ENCODE data around the gene PHF2. TPM values are rescaled to one million over a fixed set of nuclear protein-coding genes. Genes with fewer than 3 reads are reported as not detected.

The PHF2 gene
- total RNA-seq, 2 experiments from 2014 or later: 20.6 to 23.7 TPM

- no peak overlapping the region for H3K27ac ChIP-seq (ENCODE audit: low read depth, low read length, poor library complexity, severe bottlenecking)
- H3K36me3 ChIP-seq (ENCODE audit: insufficient read depth, low read length): peaks cover 13% of the 10 kb centered on the region
- no peaks in the 10 kb centered on the region for H3K9me2 ChIP-seq (ENCODE audit: insufficient read depth, low read length)
- H3K4me2 ChIP-seq (ENCODE audit: low read length): no peak overlapping the region
- DNase-seq (ENCODE audit: low spot score): no peak
- intact Hi-C loops (cut with micrococcal nuclease; ENCODE audit: unreplicated experiment): no loop called here
- no peaks in the 10 kb centered on the region for H3K79me2 ChIP-seq (ENCODE audit: insufficient read depth, low read depth, low read length)
- no peak overlapping the region for H2AFZ ChIP-seq (ENCODE audit: low read length)
- no peak for TF ChIP-seq CTCF (conservative IDR thresholded peaks at IDR 0.05; ENCODE audit: low read length)
- no peak for TF ChIP-seq EZH2phosphoT487 (IDR thresholded peaks at IDR 0.05; ENCODE audit: borderline replicate concordance, low read depth, low read length)
- peaks cover 5% of the 10 kb centered on the region; the same call in 1 of the 2 replicates for H3K9me3 ChIP-seq (ENCODE audit: low read length)
- POLR2A ChIA-PET: interaction anchor here (0.6 kb wide), 1 partner anchor 840 kb away, joined by 3 read pairs; no protein-coding TSS in a partner anchor
- no peaks in the 10 kb centered on the region for H3K4me1 ChIP-seq (ENCODE audit: insufficient read depth, low read length, poor library complexity, severe bottlenecking)
- CTCF ChIA-PET (ENCODE audit: unreplicated experiment): no interaction called here
- no peak overlapping the region for H3K4me3 ChIP-seq (ENCODE audit: low read depth, low read length, poor library complexity, severe bottlenecking)
- BruUV-seq (replicated peaks): no TSS peak
- H4K20me1 ChIP-seq (ENCODE audit: insufficient read depth, low read length): no peaks in the 10 kb centered on the region
Measured at GRCh38 chr9:93640027-93640426, 63.6 kb downstream of the PHF2 start.

- no peak overlapping the region for H2AFZ ChIP-seq (ENCODE audit: low read length)
- no peak for TF ChIP-seq EZH2phosphoT487 (IDR thresholded peaks at IDR 0.05; ENCODE audit: borderline replicate concordance, low read depth, low read length)
- no peak for TF ChIP-seq CTCF (conservative IDR thresholded peaks at IDR 0.05; ENCODE audit: low read length)
- no peak for DNase-seq (ENCODE audit: low spot score)
Measured at GRCh38 chr9:93642961-93643360, 66.6 kb downstream of the PHF2 start.

DNA sequence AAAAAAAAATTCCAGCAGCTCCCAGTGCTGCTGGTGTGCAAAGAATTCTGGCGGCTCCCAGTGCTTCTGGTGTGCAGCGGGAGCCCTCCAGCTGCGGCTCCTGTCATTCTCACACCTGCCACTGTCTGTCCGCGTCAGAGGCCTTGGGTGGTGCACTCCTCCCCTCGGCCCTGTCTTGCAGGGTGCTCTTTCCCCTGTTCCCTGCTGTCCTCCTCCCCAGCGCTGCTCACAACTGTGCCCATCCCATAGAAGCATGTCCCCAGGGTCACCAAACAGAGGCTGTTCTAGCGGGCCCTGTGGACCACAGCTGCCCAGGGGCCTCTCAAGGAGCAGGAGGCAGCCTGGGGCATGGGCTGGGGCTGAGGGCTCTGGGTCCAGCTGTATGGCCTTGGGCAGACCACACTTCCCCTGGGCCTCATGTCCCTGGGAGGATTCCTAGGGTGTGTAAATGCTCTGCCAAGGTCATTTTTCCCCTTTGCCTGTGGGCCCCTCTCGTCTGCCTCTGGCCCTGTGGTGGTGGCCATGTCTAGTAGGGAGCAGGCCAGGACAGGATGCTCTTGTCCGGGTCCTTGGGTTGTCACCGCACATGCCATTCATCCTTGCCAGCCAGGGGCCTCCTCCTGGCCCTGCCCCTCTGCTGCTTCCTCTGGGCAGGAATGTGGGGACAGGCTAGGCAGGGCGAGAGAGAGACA lies 68.2 kb downstream of the PHF2 start:
- ChIA-PET CTCF (ENCODE audit: unreplicated experiment) (no interaction called here), POLR2A (no interaction called here)
- H3K9me2 ChIP-seq (ENCODE audit: insufficient read depth, low read length): no peaks in the 10 kb centered on the region
- TF ChIP-seq EZH2phosphoT487 (IDR thresholded peaks at IDR 0.05; ENCODE audit: borderline replicate concordance, low read depth, low read length) (no peak), CTCF (conservative IDR thresholded peaks at IDR 0.05; ENCODE audit: low read length) (no peak)
- no peak for DNase-seq (ENCODE audit: low spot score)
- no peaks in the 10 kb centered on the region for H3K9me3 ChIP-seq (ENCODE audit: low read length)
- BruUV-seq (replicated peaks): no TSS peak
- H3K27ac ChIP-seq (ENCODE audit: low read depth, low read length, poor library complexity, severe bottlenecking): no peak overlapping the region
- no peak overlapping the region for H3K4me3 ChIP-seq (ENCODE audit: low read depth, low read length, poor library complexity, severe bottlenecking)
- H4K20me1 ChIP-seq (ENCODE audit: insufficient read depth, low read length): no peaks in the 10 kb centered on the region
- peaks cover 3% of the 10 kb centered on the region for H3K36me3 ChIP-seq (ENCODE audit: insufficient read depth, low read length)
- no peaks in the 10 kb centered on the region for H3K79me2 ChIP-seq (ENCODE audit: insufficient read depth, low read depth, low read length)
- no peak overlapping the region for H3K4me2 ChIP-seq (ENCODE audit: low read length)
- no peak overlapping the region for H2AFZ ChIP-seq (ENCODE audit: low read length)
- intact Hi-C loops (cut with micrococcal nuclease; ENCODE audit: unreplicated experiment): no loop called here
- no peaks in the 10 kb centered on the region for H3K4me1 ChIP-seq (ENCODE audit: insufficient read depth, low read length, poor library complexity, severe bottlenecking)

More at GRCh38 chr9:93642961-93643360, 66.6 kb downstream of the PHF2 start:
- no peaks in the 10 kb centered on the region for H4K20me1 ChIP-seq (ENCODE audit: insufficient read depth, low read length)
- H3K4me2 ChIP-seq (ENCODE audit: low read length): no peak overlapping the region
- H3K79me2 ChIP-seq (ENCODE audit: insufficient read depth, low read depth, low read length): no peaks in the 10 kb centered on the region
- ChIA-PET CTCF (ENCODE audit: unreplicated experiment) (no interaction called here), POLR2A (no interaction called here)
- BruUV-seq (replicated peaks): no TSS peak
- H3K27ac ChIP-seq (ENCODE audit: low read depth, low read length, poor library complexity, severe bottlenecking): no peak overlapping the region
- no peaks in the 10 kb centered on the region for H3K4me1 ChIP-seq (ENCODE audit: insufficient read depth, low read length, poor library complexity, severe bottlenecking)
- intact Hi-C loops (cut with micrococcal nuclease; ENCODE audit: unreplicated experiment): no loop called here
- H3K9me3 ChIP-seq (ENCODE audit: low read length): no peaks in the 10 kb centered on the region; the same call in 1 of the 2 replicates
- H3K36me3 ChIP-seq (ENCODE audit: insufficient read depth, low read length): peaks cover 5% of the 10 kb centered on the region; the same call in 1 of the 2 replicates
- H3K4me3 ChIP-seq (ENCODE audit: low read depth, low read length, poor library complexity, severe bottlenecking): no peak overlapping the region
- H3K9me2 ChIP-seq (ENCODE audit: insufficient read depth, low read length): no peaks in the 10 kb centered on the region
